HG03460 (cell line): Measurements from ENCODE around the gene EXOC7.
"Not testable (repeated sequence)": the region's sequence is repeated elsewhere in the genome, so short reads cannot be mapped to it uniquely, and the experiment has no call there.

Source experiments
- ATAC-seq: cut with Tn5 transposase; IDR thresholded peaks from one replicate; pipeline ENCODE4 v1.9.1; 2021; ENCODE audit not compliant: unreplicated experiment

Gene EXOC7

GRCh38 chr17:76088868-76089576, 14.6 kb downstream of the EXOC7 start:
- ATAC-seq: no peak

GRCh38 chr17:76088041-76088867, 15.3 kb downstream of the EXOC7 start:
- ATAC-seq: no peak

GRCh38 chr17:76087531-76087930, 16.1 kb downstream of the EXOC7 start:
- no peak for ATAC-seq

GRCh38 chr17:76086384-76086783, 17.2 kb downstream of the EXOC7 start:
- ATAC-seq: no peak

DNA sequence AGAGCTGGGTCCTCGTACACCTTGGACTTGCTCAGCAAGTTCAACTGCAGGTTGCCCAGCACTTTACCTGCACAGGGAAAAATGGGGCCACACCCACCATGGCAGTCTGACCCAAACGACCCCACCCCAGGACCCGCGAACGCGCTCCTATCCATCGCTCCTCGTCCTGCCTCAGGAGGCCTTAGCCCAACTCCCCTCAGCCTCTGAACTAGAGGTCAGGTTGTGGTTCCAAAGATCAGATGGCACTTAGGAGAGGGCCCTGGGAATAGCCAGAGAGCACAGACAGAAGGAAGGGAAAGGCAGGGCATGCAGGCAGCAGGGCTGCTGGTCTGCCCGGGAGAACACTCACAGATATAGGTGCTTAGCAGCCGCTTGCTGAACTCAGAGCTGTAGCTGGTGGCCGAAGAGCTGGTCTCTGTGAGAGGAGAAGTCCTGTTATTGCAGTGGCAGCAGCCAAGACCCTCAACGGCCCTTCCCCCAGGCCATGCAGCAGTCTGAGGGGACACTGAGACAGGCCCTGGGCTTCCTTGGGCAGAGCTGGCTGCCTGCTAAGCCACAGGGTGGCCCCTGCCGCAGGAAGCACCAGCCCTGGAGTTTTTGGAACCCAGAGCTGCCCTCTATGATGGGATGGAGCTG, 17.7 kb downstream of the EXOC7 start:
- ATAC-seq: no peak

DNA sequence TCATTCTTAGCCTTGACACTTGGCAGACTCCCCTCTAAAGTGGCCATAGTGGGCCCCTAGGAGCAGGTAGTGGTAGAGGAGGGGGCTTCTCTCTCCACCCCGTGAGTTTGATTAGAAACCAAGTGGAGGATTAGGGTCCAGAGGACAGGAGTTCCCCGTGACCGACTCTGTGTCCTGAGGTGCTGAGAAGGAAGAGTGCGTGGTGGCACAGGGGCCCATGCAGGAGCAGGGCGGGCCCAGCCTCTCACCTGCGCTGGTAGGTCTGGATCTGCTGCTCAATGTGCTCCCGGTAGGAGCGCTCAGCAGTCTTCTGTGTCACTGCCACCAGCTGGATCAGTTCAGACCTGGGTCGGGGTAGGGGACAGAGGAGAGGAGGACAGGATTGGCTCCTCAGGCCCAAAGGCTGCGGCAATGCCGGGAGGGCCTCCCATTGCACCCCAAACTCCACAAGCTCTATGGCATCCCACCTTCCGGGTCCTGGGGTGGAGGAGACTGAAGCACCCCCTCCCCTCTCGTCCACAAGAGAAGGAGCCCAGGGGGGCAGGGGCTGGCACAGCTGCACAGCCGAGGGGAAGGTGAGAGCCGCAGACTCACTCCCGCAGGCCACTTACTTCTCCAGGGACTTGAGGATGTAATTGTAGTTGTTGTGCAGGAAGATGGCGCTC, 18.4 kb downstream of the EXOC7 start:
- ATAC-seq: no peak

- ATAC-seq: no peak
Observed at GRCh38 chr17:76083536-76084182, 19.9 kb downstream of the EXOC7 start.

DNA sequence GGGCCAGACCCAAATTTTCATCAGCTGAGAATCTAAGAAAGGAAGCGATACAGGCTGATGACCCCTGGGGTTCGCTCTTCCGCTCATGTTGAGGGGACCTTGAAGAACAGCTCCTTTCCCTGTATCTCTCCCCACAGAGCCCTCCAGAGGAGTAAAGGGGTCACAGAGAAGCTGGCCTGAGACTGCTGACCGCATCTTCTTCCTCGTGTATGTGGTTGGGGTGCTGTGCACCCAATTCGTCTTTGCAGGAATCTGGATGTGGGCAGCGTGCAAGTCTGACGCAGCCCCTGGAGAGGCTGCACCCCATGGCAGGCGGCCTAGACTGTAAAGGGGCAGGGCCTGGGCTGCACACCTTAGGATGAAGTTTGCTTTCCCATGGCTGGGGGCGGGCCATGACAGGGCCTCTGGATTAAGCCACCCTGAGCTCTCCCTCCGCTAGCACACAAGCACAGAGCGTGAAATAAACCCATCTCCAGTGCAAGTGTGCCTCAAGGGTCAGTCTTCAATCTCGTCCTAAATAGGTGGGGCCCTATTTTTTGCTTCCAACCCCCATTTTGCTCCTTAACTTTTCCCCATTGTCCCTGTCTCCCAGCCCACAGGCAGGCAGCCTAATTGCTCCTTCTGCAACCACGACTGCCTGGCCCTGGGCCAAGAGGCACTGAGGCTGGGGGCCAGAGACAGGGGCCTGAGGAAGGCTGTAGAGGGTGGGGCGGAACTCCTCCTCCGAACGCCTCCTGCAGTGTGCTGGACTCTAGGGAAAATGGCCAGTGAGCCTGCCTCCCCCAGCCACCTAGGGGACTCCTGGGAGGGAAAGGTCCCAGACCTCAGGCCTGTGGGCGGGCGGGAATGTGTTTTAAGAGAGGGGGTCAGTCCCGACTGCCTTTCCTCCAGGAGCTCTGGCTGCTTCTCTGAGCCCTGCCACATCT, 21.0 kb downstream of the EXOC7 start:
- no peak for ATAC-seq

DNA sequence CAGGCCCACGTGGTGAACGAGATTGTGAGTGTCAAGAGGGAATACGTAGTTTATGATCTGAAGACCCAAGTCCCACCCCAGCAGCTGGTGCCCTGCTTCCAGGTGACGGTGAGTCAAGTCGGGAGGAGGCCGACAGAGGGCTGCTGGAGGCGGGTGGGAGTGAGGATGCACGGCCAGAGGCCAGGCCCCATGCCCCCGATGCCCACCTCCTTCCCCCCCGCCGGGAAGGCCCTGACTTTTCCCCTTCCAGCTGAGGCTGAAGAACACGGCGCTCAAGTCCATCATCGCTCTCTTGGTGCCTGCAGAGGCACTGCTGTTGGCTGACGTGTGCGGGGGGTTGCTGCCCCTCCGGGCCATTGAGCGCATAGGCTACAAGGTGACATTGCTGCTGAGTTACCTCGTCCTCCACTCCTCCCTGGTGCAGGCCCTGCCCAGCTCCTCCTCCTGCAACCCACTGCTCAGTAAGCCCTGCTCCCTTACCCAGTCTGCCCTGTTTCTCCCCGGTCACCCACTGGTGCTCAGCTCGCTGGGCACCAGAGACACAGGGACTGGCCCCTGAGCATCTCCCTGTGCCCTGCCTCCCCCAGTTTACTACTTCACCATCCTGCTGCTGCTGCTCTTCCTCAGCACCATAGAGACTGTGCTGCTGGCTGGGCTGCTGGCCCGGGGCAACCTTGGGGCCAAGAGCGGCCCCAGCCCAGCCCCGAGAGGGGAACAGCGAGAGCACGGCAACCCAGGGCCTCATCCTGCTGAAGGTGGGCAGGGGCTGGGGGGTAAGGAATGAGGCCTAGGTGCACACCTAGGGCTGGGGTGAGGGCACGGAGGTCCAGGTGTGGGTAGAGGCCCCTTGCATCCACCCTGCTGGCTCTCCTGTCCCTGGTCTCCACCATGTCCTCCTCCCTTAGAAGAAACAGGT, 22.0 kb downstream of the EXOC7 start:
- no peak for ATAC-seq

- no peak for ATAC-seq
Observed at GRCh38 chr17:76080768-76081287, 22.8 kb downstream of the EXOC7 start.

DNA sequence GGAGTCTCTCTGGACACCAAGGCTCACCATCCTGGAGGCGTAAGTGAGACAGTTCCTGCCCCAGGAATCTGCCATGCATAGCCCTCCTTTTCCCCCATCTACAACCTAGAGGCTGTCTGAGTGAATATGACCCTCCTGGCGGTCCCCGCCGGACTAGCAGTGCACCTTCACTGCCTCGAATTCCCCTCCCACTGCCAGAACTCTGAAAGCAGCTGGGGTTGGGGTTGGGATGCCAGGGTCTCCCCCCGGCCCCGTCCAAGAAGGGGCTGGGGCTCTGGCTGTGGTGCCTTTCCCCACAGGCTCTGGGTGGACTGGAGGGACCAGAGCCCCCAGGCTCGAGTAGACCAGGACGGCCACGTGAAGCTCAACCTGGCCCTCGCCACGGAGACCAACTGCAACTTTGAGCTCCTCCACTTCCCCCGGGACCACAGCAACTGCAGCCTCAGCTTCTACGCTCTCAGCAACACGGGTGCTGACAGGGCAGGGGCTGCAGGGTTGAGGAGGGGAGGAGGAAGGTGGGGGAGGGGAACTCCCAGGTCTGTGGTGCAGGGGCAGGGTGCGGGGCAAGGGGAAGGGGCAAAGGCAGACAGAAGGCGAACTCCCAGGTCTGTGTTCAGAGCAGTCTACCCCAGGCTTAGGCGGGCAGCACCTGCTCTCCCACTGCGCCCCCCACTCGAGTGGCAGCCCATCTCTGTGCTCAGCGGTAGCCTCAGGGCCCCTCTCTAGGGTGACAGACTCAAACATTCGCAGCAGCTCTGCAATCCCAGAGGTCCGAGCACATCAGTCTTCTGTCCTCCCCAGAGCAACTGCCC, 23.4 kb downstream of the EXOC7 start:
- no peak for ATAC-seq

GRCh38 chr17:76079535-76079955, 24.0 kb downstream of the EXOC7 start:
- no peak for ATAC-seq

DNA sequence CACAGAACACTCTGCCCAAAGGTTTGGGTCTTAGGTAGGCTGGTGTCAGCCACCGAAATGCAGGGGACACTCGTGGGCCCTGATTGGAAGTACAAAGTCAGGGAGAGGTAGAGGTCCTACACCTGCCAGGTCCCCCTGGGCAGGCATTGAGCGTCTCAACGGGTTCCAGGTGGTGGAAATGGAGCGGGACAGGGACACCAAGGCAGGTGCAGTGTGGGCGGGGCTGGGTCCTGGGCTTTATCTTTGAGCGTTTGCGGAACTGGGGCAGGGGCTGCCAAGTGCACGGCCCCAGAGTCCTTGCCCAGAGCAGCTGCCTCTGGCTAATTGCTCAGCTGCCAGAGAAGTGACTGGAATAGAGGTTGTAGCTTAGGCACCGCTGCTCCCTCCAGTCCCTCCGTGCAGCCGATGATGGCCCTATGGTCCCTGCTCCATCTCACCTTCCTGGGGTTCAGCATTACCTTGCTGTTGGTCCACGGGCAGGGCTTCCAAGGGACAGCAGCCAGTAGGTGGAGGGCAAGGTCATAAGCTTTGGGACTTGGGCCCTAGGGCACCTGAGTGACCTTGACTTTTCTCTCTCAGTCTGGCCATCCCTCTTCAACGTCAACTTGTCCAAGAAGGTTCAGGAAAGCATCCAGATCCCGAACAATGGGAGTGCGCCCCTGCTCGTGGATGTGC, 24.6 kb downstream of the EXOC7 start, which contains the start of gene ZACN:
ZACN (plus strand) TSS at position 323 of the 675 bp plus-strand sequence; CDS start at position 406, 83 bp downstream.
- no peak for ATAC-seq

- ATAC-seq: not testable (repeated sequence)
Observed at GRCh38 chr17:76078370-76078769, 25.2 kb downstream of the EXOC7 start.

DNA sequence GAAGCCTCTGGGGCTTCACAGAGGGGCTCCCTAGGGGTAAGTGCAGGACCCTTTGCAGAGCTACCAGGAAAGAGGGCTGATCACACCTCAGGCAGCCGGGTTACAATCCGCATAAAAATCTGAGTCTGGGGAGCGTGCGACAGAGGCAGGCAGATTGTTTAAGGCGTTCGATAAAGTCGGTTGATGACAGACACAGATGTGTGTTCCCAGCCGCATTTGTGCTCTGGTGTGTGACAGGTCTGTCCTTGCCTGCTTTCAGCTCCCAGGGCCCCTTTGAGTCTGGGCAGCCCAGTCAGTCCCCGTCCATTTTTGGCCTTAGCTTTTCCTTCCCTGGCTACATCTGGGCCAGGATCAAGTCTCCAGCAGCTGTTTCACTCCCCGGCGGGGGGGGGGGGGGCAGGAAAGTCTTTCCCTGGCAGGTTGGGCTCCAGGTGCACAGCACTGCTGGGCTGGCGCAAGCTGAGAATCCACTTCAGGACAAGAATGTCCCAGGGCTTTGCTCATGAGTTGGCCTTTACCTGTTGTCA, 25.9 kb downstream of the EXOC7 start:
- ATAC-seq: no peak

- ATAC-seq: no peak
Observed at GRCh38 chr17:76076765-76077583, 26.6 kb downstream of the EXOC7 start.
